NCI-H82 (cell line): ENCODE results near the gene HPN.
"Not testable (repeated sequence)": the region's sequence is repeated elsewhere in the genome, so short reads cannot be mapped to it uniquely, and the experiment has no call there.

Experiments used
- DNase-seq: peaks from one replicate; lab custom pipeline; 2025; lab: John Stamatoyannopoulos, UW

Gene HPN

GRCh38 chr19:35009424-35010415, 31.8 kb upstream of the HPN start:
- DNase-seq = no peak

- no peak for DNase-seq
Measured at GRCh38 chr19:35011091-35011689, 30.3 kb upstream of the HPN start.

DNA sequence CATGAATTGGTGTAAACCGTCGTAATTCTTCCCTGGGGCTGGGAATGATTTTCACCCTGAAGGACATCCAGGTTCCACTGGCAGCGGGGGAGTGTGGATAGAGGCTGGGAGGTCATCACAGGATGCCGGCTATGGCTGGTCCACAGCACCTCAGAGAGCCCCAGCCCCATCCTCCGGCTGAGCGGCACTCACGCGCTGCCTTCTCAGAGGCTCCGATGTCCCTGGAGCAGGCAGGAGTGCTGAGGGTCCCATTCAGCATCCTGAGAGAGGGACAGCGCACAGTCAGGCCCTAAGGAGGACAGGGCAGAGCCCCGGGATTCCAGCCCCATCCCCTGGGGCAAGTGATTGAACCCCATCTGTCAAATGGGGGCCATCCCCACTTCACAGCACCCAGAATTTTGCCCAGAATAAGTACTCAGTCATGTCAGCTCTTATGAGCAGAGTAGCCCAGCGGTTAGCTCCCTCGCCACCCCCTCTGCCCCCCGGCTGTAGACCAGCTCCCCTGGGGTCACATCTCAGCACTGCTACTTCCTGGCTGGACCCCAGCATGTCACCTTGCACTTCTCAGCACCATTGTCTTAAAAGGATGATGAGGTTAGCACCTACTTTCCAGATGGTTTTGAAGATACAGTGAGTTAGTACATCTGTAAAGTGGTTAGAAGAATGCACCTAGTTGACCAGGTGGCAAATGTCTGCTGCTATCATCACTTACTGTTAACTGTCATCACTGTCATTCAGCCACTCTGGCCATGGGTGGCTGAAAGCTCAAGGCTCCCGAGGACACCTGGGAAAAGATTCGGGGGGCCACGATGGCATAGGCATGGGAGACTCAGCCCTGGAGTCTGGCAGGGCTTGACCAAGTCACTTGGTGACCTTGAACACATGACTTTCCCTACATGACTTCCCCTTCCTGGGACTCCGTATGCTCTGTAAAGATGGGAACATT, 29.5 kb upstream of the HPN start:
- DNase-seq = no peak

DNA sequence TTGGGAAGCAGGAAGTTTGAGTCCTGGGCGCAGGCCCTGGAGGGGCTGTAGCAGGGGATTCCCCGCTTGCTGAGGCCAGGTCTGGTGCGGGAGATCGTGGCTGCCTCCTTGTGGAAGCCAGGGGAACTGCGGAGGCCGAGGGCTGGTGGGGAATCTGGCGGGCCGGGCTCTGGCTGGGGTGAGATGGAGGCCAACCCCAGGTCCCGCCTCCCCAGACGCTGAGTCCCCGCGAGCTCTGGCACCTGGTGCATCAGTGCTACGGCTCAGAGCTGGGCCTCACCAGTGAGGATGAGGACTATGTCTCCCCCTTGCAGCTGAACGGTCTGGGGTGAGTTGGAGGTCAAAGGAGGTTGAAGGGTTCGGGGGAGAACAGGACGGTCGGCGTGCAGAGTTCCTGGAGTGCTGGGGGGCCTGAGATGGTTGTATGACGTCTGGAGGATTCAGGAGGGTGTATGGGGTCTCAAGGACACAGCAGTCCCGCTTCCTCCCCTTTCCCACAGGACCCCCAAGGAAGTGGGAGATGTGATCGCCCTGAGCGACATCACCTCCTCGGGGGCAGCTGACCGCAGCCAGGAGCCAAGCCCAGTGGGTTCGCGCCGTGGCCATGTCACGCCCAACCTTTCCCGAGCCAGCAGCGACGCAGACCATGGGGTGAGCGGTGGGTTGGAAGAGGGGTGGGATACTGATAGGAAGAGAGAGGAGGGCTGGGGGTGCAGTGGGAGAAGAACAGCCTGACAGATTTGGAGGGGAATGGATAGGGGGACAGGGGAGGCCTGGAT, 28.3 kb upstream of the HPN start:
- peak; percentile 67 for DNase-seq

- no peak for DNase-seq
Measured at GRCh38 chr19:35013820-35014754, 27.4 kb upstream of the HPN start.

DNA sequence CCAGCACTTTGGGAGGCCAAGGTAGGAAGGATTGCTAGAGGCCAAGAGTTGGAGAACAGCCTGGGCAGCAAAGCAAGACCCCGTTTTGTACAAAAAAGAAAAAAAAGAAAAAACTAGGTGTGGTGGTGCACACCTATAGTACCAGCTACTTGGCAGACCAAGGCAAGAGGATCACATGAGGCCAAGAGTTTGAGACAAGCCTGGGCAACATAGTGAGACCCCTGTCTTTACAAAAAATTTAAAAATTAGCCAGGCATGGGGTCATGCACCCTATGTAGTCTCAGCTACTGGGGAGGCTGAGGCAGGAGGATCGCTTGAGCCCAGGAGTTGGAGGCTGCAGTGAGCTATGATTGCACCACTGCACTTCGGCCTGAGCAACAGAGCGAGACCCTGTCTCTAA, 26.7 kb upstream of the HPN start:
- not testable (repeated sequence) for DNase-seq

GRCh38 chr19:35015270-35015953, 26.1 kb upstream of the HPN start:
- peak; percentile 16 for DNase-seq

DNA sequence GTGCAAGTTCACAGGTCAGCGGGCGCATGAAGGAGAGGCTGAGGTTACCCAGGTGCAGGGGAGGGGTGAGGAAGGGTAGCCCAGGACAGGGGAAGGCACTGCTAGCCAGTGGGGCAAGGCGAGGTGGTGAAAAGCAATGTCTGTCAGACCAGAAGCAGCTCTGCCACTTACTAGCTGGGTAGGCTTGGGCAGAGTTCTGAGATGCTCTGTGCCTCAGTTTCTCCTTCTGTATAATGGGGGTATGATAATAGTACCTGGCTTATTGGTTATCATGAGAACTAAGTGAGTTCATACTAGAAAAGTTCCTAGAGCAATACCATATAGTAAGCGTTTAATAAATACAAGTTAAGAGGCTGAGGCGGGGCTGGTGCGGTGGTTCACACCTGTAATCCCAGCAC, 25.6 kb upstream of the HPN start:
- DNase-seq = no peak

DNA sequence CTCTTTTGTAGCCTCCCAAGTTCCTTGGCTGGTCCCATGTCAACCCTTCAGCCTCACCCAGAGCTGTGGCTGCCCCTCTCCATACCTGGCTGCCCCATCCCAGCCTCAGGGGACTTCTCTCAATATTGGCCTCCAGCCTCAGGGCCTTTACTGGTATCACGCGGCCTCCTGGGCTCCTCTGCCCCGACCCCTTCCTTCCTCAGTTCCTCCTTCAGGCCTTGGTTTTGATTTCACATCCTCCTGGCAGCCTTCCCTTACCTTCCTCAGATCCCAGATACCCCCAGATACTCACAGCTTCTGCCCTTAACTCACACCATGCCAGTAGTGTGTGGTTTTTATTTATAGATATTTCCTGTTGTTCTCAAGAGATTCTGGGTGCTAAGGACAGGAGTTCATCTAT, 24.0 kb upstream of the HPN start:
- no peak for DNase-seq

DNA sequence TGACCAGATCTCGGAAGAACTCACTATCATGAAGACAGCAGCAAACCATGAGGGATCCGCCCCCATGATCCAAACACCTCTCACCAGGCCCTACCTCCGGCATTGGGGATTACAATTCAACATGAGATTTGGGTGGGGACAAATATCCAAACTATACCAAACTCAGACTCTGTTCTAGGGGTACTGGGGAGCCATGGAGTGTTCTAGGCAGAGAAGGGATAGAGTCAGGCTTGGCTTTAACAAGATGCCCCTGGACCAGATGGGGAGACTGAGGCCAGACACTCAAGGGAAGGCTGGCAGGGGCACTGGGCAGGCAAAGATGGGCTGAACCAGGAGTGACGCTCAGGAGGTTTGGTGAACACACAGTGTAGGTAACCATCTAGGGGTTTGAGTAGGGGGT, 23.1 kb upstream of the HPN start:
- DNase-seq = no peak

DNA sequence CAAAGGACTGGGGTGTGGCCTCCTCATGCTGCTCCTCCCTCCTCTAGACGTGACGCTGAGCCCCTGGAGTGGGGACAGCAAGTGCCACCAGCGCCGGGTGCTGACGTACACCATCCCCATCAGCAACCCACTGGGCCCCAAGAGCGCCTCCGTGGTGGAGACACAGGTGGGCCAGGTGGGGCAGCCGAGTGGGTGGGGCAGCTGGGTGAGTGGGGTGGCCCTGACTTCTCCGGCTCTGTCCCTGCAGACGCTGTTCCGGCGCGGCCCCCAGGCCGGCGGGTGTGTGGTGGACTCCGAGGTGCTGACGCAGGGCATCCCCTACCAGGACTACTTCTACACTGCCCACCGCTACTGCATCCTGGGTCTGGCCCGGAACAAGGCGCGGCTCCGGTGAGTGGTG, 22.4 kb upstream of the HPN start:
- no peak for DNase-seq

- DNase-seq = no peak
Measured at GRCh38 chr19:35021016-35021415, 20.5 kb upstream of the HPN start.

DNA sequence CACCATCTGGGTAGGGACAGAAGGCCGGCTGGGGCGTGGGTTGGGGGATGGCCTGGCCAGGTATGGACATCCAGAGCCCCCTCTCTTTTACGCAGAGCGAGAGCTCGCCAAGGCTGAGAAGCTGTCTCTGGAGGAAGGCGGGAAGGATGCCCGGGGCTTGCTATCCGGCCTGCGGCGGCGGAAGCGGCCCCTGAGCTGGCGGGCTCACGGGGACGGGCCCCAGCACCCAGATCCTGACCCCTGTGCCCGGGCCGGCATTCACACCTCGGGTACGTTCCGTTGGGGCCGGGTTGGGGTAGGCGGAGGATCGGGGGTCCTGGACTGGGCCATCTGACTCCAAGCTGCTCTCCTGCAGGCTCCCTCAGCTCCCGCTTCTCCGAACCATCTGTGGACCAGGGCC, 19.9 kb upstream of the HPN start:
- no peak for DNase-seq

GRCh38 chr19:35022460-35022859, 19.1 kb upstream of the HPN start:
- no peak for DNase-seq

DNA sequence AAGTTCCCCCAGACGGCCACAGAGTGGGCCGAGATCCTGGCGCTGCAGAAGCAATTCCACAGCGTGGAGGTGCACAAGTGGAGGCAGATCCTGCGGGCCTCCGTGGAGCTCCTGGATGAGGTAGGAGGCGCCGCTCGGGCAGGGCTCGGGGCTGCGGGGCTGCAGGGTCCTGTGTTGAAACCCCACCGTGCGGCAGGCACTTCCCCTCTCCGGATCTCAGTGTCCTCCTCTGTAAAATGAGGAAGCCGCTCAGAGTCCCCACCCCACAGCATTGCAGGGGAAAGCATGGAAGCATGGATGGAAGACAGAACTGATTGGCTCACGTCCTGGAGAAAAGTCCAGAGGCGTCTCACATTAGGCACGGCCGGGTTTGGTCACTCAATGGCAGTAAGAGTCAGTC, 18.1 kb upstream of the HPN start:
- no peak for DNase-seq

DNA sequence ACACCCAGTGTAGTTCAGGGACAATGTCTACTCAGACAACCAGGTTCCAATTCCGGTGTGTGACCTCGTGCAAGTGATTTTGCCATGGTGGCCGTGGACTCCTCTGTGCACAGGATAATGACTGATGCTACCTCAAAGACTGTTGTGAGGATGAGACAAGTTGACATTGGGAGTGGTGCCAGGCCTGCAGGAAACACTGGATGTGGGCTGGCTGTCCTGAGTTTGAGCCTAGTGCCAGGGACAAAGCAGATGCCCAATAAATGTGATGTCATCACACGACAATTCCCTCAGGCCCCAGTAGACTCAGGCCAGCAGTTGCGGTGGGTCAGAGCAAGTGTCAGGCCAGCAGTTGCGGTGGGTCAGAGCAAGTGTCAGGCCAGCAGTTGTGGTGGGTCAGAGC, 17.4 kb upstream of the HPN start:
- DNase-seq = no peak

- DNase-seq = no peak
Measured at GRCh38 chr19:35025969-35026368, 15.6 kb upstream of the HPN start.

DNA sequence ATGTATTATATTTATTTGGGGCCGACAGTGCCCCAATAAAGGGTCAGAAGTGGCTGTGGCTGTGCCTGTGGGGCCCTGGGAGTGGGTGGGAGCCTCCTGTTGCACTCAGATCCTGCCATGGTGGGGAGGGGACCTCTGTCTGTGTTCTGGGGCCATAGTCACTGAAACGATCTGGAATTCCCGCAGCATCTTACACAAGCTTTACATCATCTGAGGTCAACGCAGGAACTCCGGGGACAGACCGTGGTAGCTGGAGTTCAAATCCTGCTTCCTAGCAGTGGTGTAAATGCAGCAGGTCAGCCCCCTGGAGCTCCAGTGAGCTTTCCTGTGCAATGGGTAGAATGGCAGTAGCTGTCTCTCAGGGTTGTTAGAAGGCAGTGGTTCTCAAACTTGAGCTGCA, 15.1 kb upstream of the HPN start:
- DNase-seq = no peak

- DNase-seq = no peak
Measured at GRCh38 chr19:35027009-35027408, 14.5 kb upstream of the HPN start.
